Measurements from ENCODE around the gene CABP4. TPM values are rescaled to one million over a fixed set of nuclear protein-coding genes. Genes with fewer than 3 reads are reported as not detected.
"Not testable (repeated sequence)": the region's sequence is repeated elsewhere in the genome, so short reads cannot be mapped to it uniquely, and the experiment has no call there.

The CABP4 gene
- polyA plus RNA-seq, 4 donors: 0.35 to 1.9 (median 0.93) TPM

GRCh38 chr11:67418476-67419281, 36.5 kb upstream of the CABP4 start:
- no peak for DNase-seq (ENCODE audit: low read depth in 4 of 4, low spot score in 2 of 4)

- DNase-seq (ENCODE audit: low read depth in 4 of 4, low spot score in 2 of 4): no peak
These were observed 35.7 kb upstream of the CABP4 start for GRCh38 chr11:67419325-67420049.

GRCh38 chr11:67420147-67420645, 35.0 kb upstream of the CABP4 start:
- no peak for DNase-seq (ENCODE audit: low read depth in 4 of 4, low spot score in 2 of 4)

- peak in 3 of 4 donors; percentile 80 to 87 (median 86) for DNase-seq (ENCODE audit: low read depth in 4 of 4, low spot score in 2 of 4)
These were observed 34.3 kb upstream of the CABP4 start for GRCh38 chr11:67420646-67421429.

GRCh38 chr11:67421430-67422031, 33.6 kb upstream of the CABP4 start:
- DNase-seq (ENCODE audit: low read depth in 4 of 4, low spot score in 2 of 4): no peak

GRCh38 chr11:67422891-67423290, 32.3 kb upstream of the CABP4 start:
- no peak for DNase-seq (ENCODE audit: low read depth in 4 of 4, low spot score in 2 of 4)

GRCh38 chr11:67423466-67423865, 31.7 kb upstream of the CABP4 start:
- no peak for DNase-seq (ENCODE audit: low read depth in 4 of 4, low spot score in 2 of 4)

- no peak for DNase-seq (ENCODE audit: low read depth in 4 of 4, low spot score in 2 of 4)
These were observed 31.1 kb upstream of the CABP4 start for GRCh38 chr11:67423891-67424613.

GRCh38 chr11:67427364-67427859, 27.7 kb upstream of the CABP4 start:
- DNase-seq (ENCODE audit: low read depth in 4 of 4, low spot score in 2 of 4): not testable (repeated sequence)

GRCh38 chr11:67428052-67429001, 26.8 kb upstream of the CABP4 start, which contains the start of gene RPS6KB2:
Gene RPS6KB2 (plus strand): TSS chr11:67428494. CDS start chr11:67428546, 52 bp downstream.
- DNase-seq (ENCODE audit: low read depth in 4 of 4, low spot score in 2 of 4): peak; percentile 90 to 99 (median 94)

- no peak for DNase-seq (ENCODE audit: low read depth in 4 of 4, low spot score in 2 of 4)
These were observed 26.0 kb upstream of the CABP4 start for GRCh38 chr11:67429038-67429668.

- DNase-seq (ENCODE audit: low read depth in 4 of 4, low spot score in 2 of 4): no peak
These were observed 25.4 kb upstream of the CABP4 start for GRCh38 chr11:67429722-67430121.

GRCh38 chr11:67431346-67432249, 23.6 kb upstream of the CABP4 start:
- no peak for DNase-seq (ENCODE audit: low read depth in 4 of 4, low spot score in 2 of 4)

GRCh38 chr11:67432655-67433349, 22.4 kb upstream of the CABP4 start:
- DNase-seq (ENCODE audit: low read depth in 4 of 4, low spot score in 2 of 4): no peak

GRCh38 chr11:67433536-67434394, 21.4 kb upstream of the CABP4 start:
- DNase-seq (ENCODE audit: low read depth in 4 of 4, low spot score in 2 of 4): no peak
